Mucosa of rectum (tissue), 2 donors: ENCODE results near the gene CASKIN1.

Experiments
- H3K27ac ChIP-seq, 2 donors: one replicate each; pipeline ENCODE4 v1.7.0; 2013; ENCODE audit warnings: inconsistent platforms in 2 of 2, low read depth in 2 of 2, low read length in 2 of 2
- H3K27me3 ChIP-seq, 2 donors: one replicate each; pipeline ENCODE4 v1.7.0; 2013; ENCODE audit warnings: low read length in 2 of 2; ENCODE audit not compliant: control insufficient read depth in 2 of 2, insufficient read depth in 2 of 2
- H3K36me3 ChIP-seq, 2 donors: one replicate each; pipeline ENCODE4 v1.7.0; 2013; ENCODE audit warnings: low read length in 2 of 2; ENCODE audit not compliant: control insufficient read depth in 2 of 2, insufficient read depth in 2 of 2
- H3K4me1 ChIP-seq, 2 donors: one replicate each; pipeline ENCODE4 v1.7.0; 2013; ENCODE audit warnings: low read length in 2 of 2, mild to moderate bottlenecking in 1 of 2; ENCODE audit not compliant: control insufficient read depth in 2 of 2, insufficient read depth in 2 of 2
- H3K4me3 ChIP-seq, 2 donors: one replicate each; pipeline ENCODE4 v1.7.0; 2013; ENCODE audit warnings: low read length in 2 of 2
- H3K9ac ChIP-seq, 2 donors: one replicate each; pipeline ENCODE4 v1.7.0; 2013; ENCODE audit warnings: low read length in 2 of 2, low read depth in 1 of 2, mild to moderate bottlenecking in 1 of 2
- H3K9me3 ChIP-seq, 2 donors: one replicate each; pipeline ENCODE4 v1.7.0; 2013; ENCODE audit warnings: low read length in 2 of 2; ENCODE audit not compliant: control insufficient read depth in 2 of 2
- donor health status: healthy.
- donor health status: Normal muscosa, but diverticular disease.

The CASKIN1 gene

GRCh38 chr16:2194852-2195321 is 1.5 kb downstream of the CASKIN1 start:
- Histone ChIP-seq H3K27ac (no peak overlapping the region), H3K27me3 (peaks cover 30 to 37% of the 10 kb centered on the region in 2 donors), H3K9me3 (no peaks in the 10 kb centered on the region), H3K4me3 (no peak overlapping the region), H3K36me3 (no peaks in the 10 kb centered on the region), H3K9ac (no peak overlapping the region), H3K4me1 (peaks cover 0 to 4% of the 10 kb centered on the region in 2 donors)

- Histone ChIP-seq H3K27ac (no peak overlapping the region), H3K27me3 (peaks cover 30 to 37% of the 10 kb centered on the region in 2 donors), H3K9me3 (no peaks in the 10 kb centered on the region), H3K36me3 (no peaks in the 10 kb centered on the region), H3K4me1 (peaks cover 0 to 4% of the 10 kb centered on the region in 2 donors), H3K4me3 (no peak overlapping the region), H3K9ac (no peak overlapping the region)
These were observed 2.1 kb downstream of the CASKIN1 start for GRCh38 chr16:2194166-2194834.

- Histone ChIP-seq H3K4me1 (peaks cover 0 to 4% of the 10 kb centered on the region in 2 donors), H3K9ac (no peak overlapping the region), H3K9me3 (no peaks in the 10 kb centered on the region), H3K27ac (no peak overlapping the region), H3K36me3 (no peaks in the 10 kb centered on the region), H3K4me3 (no peak overlapping the region), H3K27me3 (peaks cover 17 to 20% of the 10 kb centered on the region in 2 donors)
These were observed 5.0 kb downstream of the CASKIN1 start for GRCh38 chr16:2191446-2191706.

- Histone ChIP-seq H3K27me3 (peaks cover 17 to 20% of the 10 kb centered on the region in 2 donors), H3K27ac (no peak overlapping the region), H3K9me3 (no peaks in the 10 kb centered on the region), H3K4me3 (no peak overlapping the region), H3K4me1 (peaks cover 0 to 3% of the 10 kb centered on the region in 2 donors), H3K9ac (no peak overlapping the region), H3K36me3 (no peaks in the 10 kb centered on the region)
These were observed 5.6 kb downstream of the CASKIN1 start for GRCh38 chr16:2190659-2191445.

- Histone ChIP-seq H3K27me3 (peaks cover 13 to 15% of the 10 kb centered on the region in 2 donors), H3K4me1 (no peaks in the 10 kb centered on the region), H3K9me3 (no peaks in the 10 kb centered on the region), H3K9ac (no peak overlapping the region), H3K36me3 (no peaks in the 10 kb centered on the region), H3K4me3 (no peak overlapping the region), H3K27ac (no peak overlapping the region)
These were observed 6.3 kb downstream of the CASKIN1 start for GRCh38 chr16:2190002-2190658.

- no peak overlapping the region for H3K27ac ChIP-seq
- peaks cover 6 to 10% of the 10 kb centered on the region in 2 donors for H3K27me3 ChIP-seq
- no peaks in the 10 kb centered on the region for H3K4me1 ChIP-seq
- H3K9ac ChIP-seq, result no peak overlapping the region
- no peaks in the 10 kb centered on the region for H3K36me3 ChIP-seq
- no peaks in the 10 kb centered on the region for H3K9me3 ChIP-seq
- H3K4me3 ChIP-seq, result no peak overlapping the region
These were observed 7.0 kb downstream of the CASKIN1 start for GRCh38 chr16:2189252-2189893.

GRCh38 chr16:2188395-2188794 is 8.0 kb downstream of the CASKIN1 start:
- Histone ChIP-seq H3K9me3 (no peaks in the 10 kb centered on the region), H3K27ac (no peak overlapping the region), H3K4me1 (no peaks in the 10 kb centered on the region), H3K4me3 (no peak overlapping the region), H3K27me3 (peaks cover 2 to 8% of the 10 kb centered on the region in 2 donors), H3K9ac (no peak overlapping the region), H3K36me3 (no peaks in the 10 kb centered on the region)

GRCh38 chr16:2187212-2187611 is 9.2 kb downstream of the CASKIN1 start:
- Histone ChIP-seq H3K27ac (no peak overlapping the region), H3K4me1 (no peaks in the 10 kb centered on the region), H3K9me3 (no peaks in the 10 kb centered on the region), H3K27me3 (peaks cover 2 to 8% of the 10 kb centered on the region in 2 donors), H3K4me3 (no peak overlapping the region), H3K36me3 (no peaks in the 10 kb centered on the region), H3K9ac (no peak overlapping the region)

- Histone ChIP-seq H3K9me3 (no peaks in the 10 kb centered on the region), H3K27ac (no peak overlapping the region), H3K4me3 (no peak overlapping the region), H3K27me3 (peaks cover 2 to 8% of the 10 kb centered on the region in 2 donors), H3K4me1 (no peaks in the 10 kb centered on the region), H3K36me3 (no peaks in the 10 kb centered on the region), H3K9ac (no peak overlapping the region)
These were observed 9.9 kb downstream of the CASKIN1 start for GRCh38 chr16:2186505-2186904.

- no peak overlapping the region for H3K9ac ChIP-seq
- H3K27ac ChIP-seq, result no peak overlapping the region
- no peaks in the 10 kb centered on the region for H3K9me3 ChIP-seq
- no peaks in the 10 kb centered on the region for H3K4me1 ChIP-seq
- H3K4me3 ChIP-seq, result no peak overlapping the region
- H3K27me3 ChIP-seq, result peaks cover 2 to 8% of the 10 kb centered on the region in 2 donors
- H3K36me3 ChIP-seq, result no peaks in the 10 kb centered on the region
These were observed 10.3 kb downstream of the CASKIN1 start for GRCh38 chr16:2186064-2186463.
